ELF-1 (cell line): ENCODE data around the gene ZNF681.
"Not testable (repeated sequence)": the region's sequence is repeated elsewhere in the genome, so short reads cannot be mapped to it uniquely, and the experiment has no call there.

Source experiments
- DNase-seq: peaks from one replicate; pipeline ENCODE4 v3.0.0-alpha.2; 2016; ENCODE audit warnings: low read depth, low spot score

The ZNF681 gene

GRCh38 chr19:23774106-23774505 is 15.4 kb upstream of the ZNF681 start:
- no peak for DNase-seq

- no peak for DNase-seq
These were observed 14.0 kb upstream of the ZNF681 start for GRCh38 chr19:23772675-23773063.

- DNase-seq: no peak
These were observed 13.3 kb upstream of the ZNF681 start for GRCh38 chr19:23771761-23772674.

GRCh38 chr19:23771316-23771715 is 12.6 kb upstream of the ZNF681 start:
- no peak for DNase-seq

GRCh38 chr19:23770672-23771250 is 12.1 kb upstream of the ZNF681 start:
- no peak for DNase-seq

DNA sequence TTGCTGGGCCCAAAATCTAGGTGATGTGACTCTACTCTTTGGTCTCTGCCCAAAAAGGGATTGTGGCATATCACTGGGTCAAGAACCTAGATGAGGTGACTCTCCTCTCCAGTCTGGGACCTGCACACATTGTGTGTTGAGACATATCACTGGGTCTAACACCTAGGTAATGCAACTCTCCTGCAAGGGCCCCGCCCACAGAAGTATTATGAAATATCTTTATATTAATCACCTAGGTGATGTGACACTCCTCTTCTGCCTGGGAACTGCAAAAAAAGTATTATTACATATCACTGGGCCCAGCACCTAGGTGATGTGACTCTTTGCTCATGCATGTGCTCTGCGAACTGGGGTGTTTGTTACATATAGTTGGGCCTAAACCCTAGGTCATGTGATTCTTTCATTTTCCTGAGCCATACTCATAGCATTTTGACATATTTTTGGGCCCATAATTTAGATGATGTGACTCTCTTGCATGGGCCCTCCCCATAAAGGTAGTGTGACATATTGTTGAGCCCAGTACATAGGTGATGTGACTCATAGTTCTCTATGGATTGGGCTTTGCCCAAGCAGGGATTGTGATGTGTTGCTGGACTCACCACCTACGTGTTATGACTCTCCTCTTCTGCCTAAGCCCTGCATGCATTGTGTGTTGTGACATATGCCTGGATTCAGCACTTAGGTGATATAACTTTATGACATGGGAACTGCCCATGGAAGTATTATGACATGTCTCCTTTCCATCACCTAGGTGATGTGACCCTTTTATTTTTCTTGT is 11.2 kb upstream of the ZNF681 start:
- DNase-seq: no peak

DNA sequence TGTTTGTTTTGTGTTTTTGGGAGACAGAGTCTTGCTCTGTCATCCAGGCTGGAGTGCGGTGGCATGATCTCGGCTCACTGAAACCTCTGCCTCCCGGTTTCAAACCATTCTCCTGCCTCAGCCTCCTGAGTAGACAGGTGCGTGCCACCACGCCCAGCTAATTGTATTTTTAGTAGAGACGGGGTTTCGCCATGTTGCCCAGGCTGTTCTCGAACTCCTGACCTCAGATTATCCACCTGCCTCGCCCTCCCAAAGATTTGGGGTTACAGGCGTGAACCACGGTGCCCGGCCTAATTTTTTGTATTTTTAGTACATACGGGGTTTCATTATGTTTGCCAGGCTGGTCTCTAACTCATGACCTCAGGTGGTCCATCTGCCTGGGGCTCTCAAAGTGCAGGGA is 8.3 kb upstream of the ZNF681 start:
- no peak for DNase-seq

- no peak for DNase-seq
These were observed 6.1 kb upstream of the ZNF681 start for GRCh38 chr19:23764781-23765180.

DNA sequence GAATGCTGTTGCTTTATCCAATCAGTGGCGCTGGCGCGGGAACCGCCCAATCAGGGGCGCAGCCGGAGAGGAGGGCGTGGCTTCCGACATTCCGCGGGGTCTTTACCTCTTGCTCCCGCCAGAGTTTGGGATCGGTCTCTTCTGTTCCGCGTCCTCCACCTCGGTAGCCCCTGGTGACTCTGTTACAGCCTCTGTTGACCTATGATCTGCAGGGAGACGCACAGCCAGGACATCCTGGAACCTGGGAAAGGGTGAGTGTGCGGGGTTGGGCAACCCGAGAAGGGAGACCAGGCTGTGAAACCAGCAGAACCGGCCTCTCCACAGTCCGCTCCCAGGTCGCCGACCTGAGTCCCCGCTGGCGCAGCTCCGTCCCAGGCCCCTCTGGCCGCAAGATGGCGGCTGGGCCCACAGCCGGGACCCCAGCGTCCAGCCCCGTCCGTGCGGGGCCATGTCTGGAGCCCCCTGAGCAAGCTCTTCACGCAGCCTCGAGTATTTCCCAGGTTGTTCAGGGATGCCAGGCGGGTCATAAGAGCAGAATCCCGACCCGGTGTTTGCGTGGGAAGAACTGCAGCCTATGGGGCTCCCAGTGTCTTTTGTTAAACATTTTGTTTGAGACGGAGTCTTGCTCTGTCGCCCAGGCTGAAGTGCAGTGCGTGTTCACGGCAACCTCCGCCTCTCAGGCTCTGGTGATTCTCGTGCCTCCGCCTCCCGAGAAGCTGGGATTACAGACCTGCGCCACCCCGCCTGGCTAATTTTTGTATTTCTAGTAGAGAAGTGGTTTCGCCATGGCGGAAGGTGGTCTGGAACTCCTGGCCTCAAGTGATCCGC is 4.4 kb upstream of the ZNF681 start:
- peak; percentile 98 for DNase-seq

DNA sequence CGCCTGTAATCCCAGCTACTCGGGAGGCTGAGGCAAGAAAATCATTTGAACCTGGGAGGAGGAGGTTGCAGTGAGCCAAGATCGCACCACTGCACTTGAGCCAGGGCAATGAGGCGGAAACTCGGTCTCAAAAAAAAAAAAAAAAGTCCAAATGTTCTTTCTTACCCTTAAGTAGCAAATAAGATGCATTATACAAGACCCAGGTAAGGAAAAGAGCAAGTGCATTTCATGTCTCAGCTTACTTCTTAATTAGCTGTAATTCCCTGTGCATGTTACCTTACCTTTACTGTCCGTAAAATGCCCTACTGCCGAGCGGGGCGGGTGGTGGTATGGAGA is 3.8 kb upstream of the ZNF681 start:
- DNase-seq: no peak

- not testable (repeated sequence) for DNase-seq
These were observed 1.6 kb upstream of the ZNF681 start for GRCh38 chr19:23760326-23760725.

GRCh38 chr19:23743633-23744232 is 15.0 kb downstream of the ZNF681 start:
- not testable (repeated sequence) for DNase-seq

- not testable (repeated sequence) for DNase-seq
These were observed 27.8 kb downstream of the ZNF681 start for GRCh38 chr19:23730729-23731465.

- DNase-seq: peak; percentile 83
These were observed 34.5 kb downstream of the ZNF681 start for GRCh38 chr19:23724161-23724560.

- DNase-seq: peak; percentile 79
These were observed 39.9 kb downstream of the ZNF681 start for GRCh38 chr19:23718802-23719201.

DNA sequence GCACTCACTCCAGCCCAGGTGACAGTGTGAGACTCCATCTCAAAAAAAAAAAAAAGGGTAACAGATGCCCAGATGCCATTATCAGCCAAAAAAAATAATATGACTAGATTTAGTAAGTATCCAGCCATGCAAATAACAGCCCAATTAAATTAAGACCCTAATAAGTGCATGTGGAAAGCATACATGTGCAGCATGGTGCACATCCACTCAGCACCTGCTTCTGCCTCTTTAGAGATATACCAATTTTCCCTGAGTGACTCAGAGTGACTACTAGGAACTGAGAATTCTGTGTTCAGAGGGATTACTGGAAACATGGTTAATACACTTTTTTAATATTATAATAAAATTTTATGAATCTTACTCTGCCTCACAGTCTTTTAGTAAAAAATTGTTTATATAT is 41.9 kb downstream of the ZNF681 start:
- no peak for DNase-seq

DNA sequence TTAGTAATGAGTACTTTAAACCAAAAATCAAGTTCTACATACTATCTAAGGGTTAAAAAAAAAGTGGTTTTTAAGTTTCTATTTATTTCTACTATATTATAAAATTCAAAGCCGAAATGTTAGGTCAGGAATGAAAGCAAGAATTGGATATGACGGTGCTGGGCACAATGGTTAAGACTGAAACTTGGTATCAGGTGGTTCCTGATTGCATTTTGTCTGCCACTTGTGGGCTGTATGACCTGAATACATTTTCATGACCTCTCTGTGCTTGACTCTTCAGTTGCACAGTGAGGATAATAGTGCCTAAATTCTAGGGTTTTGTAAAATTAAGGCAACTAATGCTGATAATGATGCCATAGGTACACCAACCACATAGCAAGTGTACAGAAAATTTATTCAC is 49.3 kb downstream of the ZNF681 start:
- no peak for DNase-seq

DNA sequence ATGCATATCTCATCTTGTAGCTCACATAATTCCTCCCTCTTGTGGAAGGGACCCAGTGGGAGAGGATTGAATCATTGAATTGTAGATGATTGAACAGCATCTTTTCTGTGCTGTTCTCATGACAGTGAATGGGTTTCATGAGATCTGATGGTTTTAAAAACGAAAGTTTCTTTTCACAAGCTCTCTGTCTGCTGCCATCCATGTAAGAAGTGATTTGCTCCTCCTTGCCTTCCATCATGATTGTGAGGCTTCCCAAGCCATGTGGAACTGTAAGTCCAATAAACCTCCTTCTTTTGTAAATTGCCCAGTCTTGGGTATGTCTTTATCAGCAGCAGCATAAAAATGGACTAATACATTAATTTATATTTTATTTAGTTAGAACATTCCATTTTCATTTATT is 52.0 kb downstream of the ZNF681 start:
- no peak for DNase-seq

DNA sequence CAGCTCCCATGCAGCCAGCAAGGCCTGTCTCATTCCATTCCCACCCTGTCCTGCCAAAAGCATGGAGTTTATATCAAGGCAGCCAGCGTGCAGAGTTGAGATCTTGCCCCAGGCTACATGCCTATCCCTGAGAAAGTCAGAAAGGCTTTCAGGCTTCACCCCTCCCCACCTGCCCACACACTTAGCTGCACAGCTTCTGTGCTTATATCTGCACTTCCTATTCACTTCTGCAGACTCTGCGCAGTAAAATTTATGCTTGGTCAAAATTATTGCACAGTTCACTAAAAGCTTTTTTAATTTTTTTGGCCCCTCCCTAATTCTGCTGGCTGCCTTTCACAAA is 59.2 kb downstream of the ZNF681 start:
- peak; percentile 89 for DNase-seq

DNA sequence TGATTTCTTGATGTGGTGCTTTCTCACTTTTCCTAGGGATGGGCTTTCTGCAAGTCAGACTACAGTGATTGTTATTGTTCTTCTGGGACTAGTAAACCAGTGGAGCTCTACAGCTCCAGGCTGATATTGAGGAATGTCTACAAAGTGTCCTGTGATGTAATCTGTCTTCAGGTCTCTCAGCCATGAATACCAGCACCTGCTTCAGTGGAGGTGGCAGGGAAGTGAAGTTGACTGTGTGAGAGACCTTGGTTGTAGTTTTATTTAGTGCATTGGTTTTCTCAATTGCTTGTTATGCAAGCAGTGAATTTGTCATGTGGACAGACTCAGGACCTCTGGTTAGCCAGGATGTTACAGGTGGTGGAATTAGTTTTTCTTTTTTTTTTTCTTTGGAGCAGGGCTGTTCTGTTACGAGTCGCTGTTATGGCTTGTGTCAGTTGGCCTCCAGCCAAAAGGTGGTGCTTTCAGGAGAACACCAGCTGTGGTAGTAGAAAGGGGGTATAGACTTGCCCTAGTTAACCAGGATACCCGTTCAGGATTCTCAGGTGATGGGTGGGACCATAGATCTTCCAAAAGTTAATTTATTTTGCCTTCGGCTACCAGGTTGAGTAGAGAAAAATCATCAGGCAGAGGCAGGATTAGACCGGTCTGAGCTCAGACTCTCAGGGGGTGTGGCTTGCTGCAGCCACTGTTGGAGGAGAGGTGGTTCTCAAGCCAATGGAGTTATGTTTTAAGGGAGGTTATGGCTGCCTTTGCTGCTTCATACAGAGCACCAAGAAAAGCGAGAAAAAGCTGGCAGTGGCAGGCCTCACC is 59.8 kb downstream of the ZNF681 start:
- DNase-seq: peak; percentile 65
